NB4 (cell line): ENCODE results near the gene OSBP.

Experiments used
- POLR2A ChIP-seq: IDR thresholded peaks from 2 replicates; pipeline ENCODE4 v1.6.1; 2011; ENCODE audit warnings: mild to moderate bottlenecking; ENCODE audit not compliant: insufficient read length; ENCODE audit errors: extremely low read depth
- TF ChIP-seq, protein P1 (sequence below): IDR thresholded peaks from one replicate; pipeline ENCODE4 v1.5.1; 2012; ENCODE audit warnings: low read depth, low read length
- TF ChIP-seq, protein P2 (sequence below): IDR thresholded peaks from 2 replicates; pipeline ENCODE4 v1.6.1; 2011; ENCODE audit warnings: low read depth, low read length

DNA sequence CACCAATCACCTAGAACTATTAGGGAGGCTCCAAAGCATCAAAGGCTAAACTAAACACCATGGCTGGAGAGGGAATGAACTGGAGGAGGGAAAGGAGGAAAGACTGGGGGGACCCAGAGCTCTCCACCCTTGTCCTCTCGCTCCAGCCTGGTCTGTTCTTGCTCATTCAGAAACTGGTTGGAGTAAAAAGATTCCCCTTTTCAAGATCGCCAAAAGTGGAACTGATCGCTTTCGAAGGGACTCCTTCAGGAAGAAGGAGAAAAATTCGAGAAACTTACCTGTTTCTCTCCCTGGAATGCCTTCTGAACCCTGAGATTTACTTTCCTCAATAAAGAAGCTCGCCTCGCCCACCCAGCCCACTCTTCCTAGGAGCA lies 57.3 kb downstream of the OSBP start:
- TF ChIP-seq POLR2A: no peak
- TF ChIP-seq, protein P1, sequence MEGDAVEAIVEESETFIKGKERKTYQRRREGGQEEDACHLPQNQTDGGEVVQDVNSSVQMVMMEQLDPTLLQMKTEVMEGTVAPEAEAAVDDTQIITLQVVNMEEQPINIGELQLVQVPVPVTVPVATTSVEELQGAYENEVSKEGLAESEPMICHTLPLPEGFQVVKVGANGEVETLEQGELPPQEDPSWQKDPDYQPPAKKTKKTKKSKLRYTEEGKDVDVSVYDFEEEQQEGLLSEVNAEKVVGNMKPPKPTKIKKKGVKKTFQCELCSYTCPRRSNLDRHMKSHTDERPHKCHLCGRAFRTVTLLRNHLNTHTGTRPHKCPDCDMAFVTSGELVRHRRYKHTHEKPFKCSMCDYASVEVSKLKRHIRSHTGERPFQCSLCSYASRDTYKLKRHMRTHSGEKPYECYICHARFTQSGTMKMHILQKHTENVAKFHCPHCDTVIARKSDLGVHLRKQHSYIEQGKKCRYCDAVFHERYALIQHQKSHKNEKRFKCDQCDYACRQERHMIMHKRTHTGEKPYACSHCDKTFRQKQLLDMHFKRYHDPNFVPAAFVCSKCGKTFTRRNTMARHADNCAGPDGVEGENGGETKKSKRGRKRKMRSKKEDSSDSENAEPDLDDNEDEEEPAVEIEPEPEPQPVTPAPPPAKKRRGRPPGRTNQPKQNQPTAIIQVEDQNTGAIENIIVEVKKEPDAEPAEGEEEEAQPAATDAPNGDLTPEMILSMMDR: no peak
- TF ChIP-seq, protein P2, sequence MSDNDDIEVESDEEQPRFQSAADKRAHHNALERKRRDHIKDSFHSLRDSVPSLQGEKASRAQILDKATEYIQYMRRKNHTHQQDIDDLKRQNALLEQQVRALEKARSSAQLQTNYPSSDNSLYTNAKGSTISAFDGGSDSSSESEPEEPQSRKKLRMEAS: no peak
